IPS-18a (cell line): Measurements from ENCODE around the gene SIX2.

Experiments used
- H3K27ac ChIP-seq: one replicate; pipeline ENCODE4 v1.5.1; 2013; ENCODE audit warnings: low read length
- H3K27me3 ChIP-seq: one replicate; pipeline ENCODE4 v1.6.1; 2013; ENCODE audit warnings: mild to moderate bottlenecking, low read length; ENCODE audit not compliant: control insufficient read depth, insufficient read depth
- H3K36me3 ChIP-seq: one replicate; pipeline ENCODE4 v1.6.1; 2013; ENCODE audit warnings: low read depth, low read length; ENCODE audit not compliant: control insufficient read depth
- H3K4me1 ChIP-seq: one replicate; pipeline ENCODE4 v1.6.1; 2013; ENCODE audit warnings: low read depth, low read length; ENCODE audit not compliant: control insufficient read depth
- H3K4me3 ChIP-seq: one replicate; pipeline ENCODE4 v1.5.1; 2013; ENCODE audit warnings: low read length
- H3K9ac ChIP-seq: one replicate; pipeline ENCODE4 v1.6.1; 2013; ENCODE audit warnings: mild to moderate bottlenecking, low read length, moderate library complexity
- H3K9me3 ChIP-seq: one replicate; pipeline ENCODE4 v1.6.1; 2013; ENCODE audit warnings: low read depth, low read length; ENCODE audit not compliant: control insufficient read depth

The SIX2 gene

GRCh38 chr2:44972771-44973535, 36.3 kb downstream of the SIX2 start:
- no peak overlapping the region for H3K27ac ChIP-seq
- no peaks in the 10 kb centered on the region for H3K36me3 ChIP-seq
- H3K27me3 ChIP-seq, result no peaks in the 10 kb centered on the region
- H3K9me3 ChIP-seq, result no peaks in the 10 kb centered on the region
- no peak overlapping the region for H3K4me3 ChIP-seq
- peaks cover 11% of the 10 kb centered on the region for H3K4me1 ChIP-seq
- no peak overlapping the region for H3K9ac ChIP-seq

DNA sequence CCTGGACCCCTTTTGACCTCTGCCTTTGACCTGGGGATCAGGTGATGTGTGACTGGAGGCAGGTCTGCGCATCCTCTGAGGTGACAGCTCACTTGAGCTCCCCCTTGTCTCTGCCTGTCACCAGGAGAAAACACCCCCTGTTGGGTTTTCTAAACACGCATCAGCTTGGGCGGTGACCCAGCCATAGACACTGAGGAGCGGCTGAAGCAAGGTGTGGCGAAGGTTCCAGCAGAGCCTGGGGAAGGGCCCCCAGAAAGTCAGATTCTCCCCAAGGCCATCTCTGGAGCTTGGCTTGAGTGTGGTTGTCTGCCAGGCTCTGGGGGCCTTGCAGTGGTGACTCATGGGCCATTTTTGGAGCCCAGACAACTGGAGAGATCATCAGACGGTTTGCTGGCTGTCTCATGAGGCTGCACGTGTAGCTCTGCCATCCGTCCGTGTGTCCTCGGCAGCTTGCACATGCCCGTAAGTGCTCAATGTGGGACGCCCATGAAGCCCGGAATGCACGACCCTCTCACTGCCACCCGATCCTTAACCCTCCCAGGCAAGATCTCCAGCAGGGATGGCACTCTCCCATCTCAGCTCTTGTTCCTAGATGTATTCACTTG, 38.3 kb downstream of the SIX2 start:
- H3K4me3 ChIP-seq, result no peak overlapping the region
- H3K36me3 ChIP-seq, result no peaks in the 10 kb centered on the region
- no peak overlapping the region for H3K27ac ChIP-seq
- no peak overlapping the region for H3K9ac ChIP-seq
- no peaks in the 10 kb centered on the region for H3K9me3 ChIP-seq
- no peaks in the 10 kb centered on the region for H3K27me3 ChIP-seq
- H3K4me1 ChIP-seq, result peaks cover 11% of the 10 kb centered on the region

- H3K9me3 ChIP-seq, result no peaks in the 10 kb centered on the region
- no peaks in the 10 kb centered on the region for H3K27me3 ChIP-seq
- H3K36me3 ChIP-seq, result no peaks in the 10 kb centered on the region
- H3K9ac ChIP-seq, result no peak overlapping the region
- H3K4me3 ChIP-seq, result no peak overlapping the region
- H3K27ac ChIP-seq, result no peak overlapping the region
- peaks cover 11% of the 10 kb centered on the region for H3K4me1 ChIP-seq
Measured at GRCh38 chr2:44969936-44970335, 39.3 kb downstream of the SIX2 start.

GRCh38 chr2:44967727-44968432, 41.4 kb downstream of the SIX2 start:
- no peaks in the 10 kb centered on the region for H3K9me3 ChIP-seq
- no peak overlapping the region for H3K27ac ChIP-seq
- H3K4me1 ChIP-seq, result peaks cover 6% of the 10 kb centered on the region
- H3K9ac ChIP-seq, result no peak overlapping the region
- H3K27me3 ChIP-seq, result no peaks in the 10 kb centered on the region
- H3K36me3 ChIP-seq, result no peaks in the 10 kb centered on the region
- no peak overlapping the region for H3K4me3 ChIP-seq

- Histone ChIP-seq H3K27me3 (no peaks in the 10 kb centered on the region), H3K4me3 (no peak overlapping the region), H3K4me1 (no peaks in the 10 kb centered on the region), H3K9me3 (no peaks in the 10 kb centered on the region), H3K27ac (no peak overlapping the region), H3K9ac (no peak overlapping the region), H3K36me3 (no peaks in the 10 kb centered on the region)
Measured at GRCh38 chr2:44967056-44967455, 42.2 kb downstream of the SIX2 start.

GRCh38 chr2:44965684-44966083, 43.6 kb downstream of the SIX2 start:
- no peak overlapping the region for H3K4me3 ChIP-seq
- no peaks in the 10 kb centered on the region for H3K9me3 ChIP-seq
- no peaks in the 10 kb centered on the region for H3K27me3 ChIP-seq
- H3K36me3 ChIP-seq, result no peaks in the 10 kb centered on the region
- H3K4me1 ChIP-seq, result no peaks in the 10 kb centered on the region
- H3K9ac ChIP-seq, result no peak overlapping the region
- no peak overlapping the region for H3K27ac ChIP-seq

GRCh38 chr2:44964752-44965236, 44.5 kb downstream of the SIX2 start:
- no peaks in the 10 kb centered on the region for H3K27me3 ChIP-seq
- no peak overlapping the region for H3K9ac ChIP-seq
- H3K4me1 ChIP-seq, result no peaks in the 10 kb centered on the region
- no peaks in the 10 kb centered on the region for H3K9me3 ChIP-seq
- no peaks in the 10 kb centered on the region for H3K36me3 ChIP-seq
- H3K4me3 ChIP-seq, result no peak overlapping the region
- H3K27ac ChIP-seq, result no peak overlapping the region

GRCh38 chr2:44962176-44962695, 47.0 kb downstream of the SIX2 start:
- H3K9me3 ChIP-seq, result no peaks in the 10 kb centered on the region
- no peak overlapping the region for H3K9ac ChIP-seq
- peaks cover 12% of the 10 kb centered on the region for H3K27me3 ChIP-seq
- no peak overlapping the region for H3K27ac ChIP-seq
- H3K36me3 ChIP-seq, result no peaks in the 10 kb centered on the region
- H3K4me3 ChIP-seq, result no peak overlapping the region
- no peaks in the 10 kb centered on the region for H3K4me1 ChIP-seq

DNA sequence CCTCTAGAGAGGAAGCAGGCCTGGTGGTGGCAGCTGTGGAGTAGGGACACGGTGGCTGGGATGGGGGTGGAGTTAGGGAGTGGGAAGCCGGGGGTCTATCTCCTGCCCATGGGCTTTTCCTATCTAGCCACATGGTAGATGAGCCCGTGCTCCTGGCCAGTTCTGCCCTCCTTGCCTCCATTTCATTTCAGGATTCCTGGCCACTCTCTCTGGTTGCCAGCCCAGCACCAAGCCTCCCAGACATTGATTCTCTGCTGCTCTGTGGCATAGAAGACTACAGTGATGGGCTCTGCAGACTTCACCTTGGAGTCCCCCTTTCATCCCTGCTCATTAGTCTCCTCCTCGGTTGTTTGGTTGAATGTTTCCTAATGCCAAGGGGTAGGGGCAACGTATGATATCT, 48.4 kb downstream of the SIX2 start:
- Histone ChIP-seq H3K4me3 (no peak overlapping the region), H3K4me1 (peaks cover 4% of the 10 kb centered on the region), H3K27me3 (peaks cover 26% of the 10 kb centered on the region), H3K9me3 (no peaks in the 10 kb centered on the region), H3K9ac (no peak overlapping the region), H3K27ac (no peak overlapping the region), H3K36me3 (no peaks in the 10 kb centered on the region)

- Histone ChIP-seq H3K36me3 (no peaks in the 10 kb centered on the region), H3K4me1 (peaks cover 14% of the 10 kb centered on the region), H3K9me3 (no peaks in the 10 kb centered on the region), H3K4me3 (no peak overlapping the region), H3K27ac (no peak overlapping the region), H3K27me3 (peaks cover 36% of the 10 kb centered on the region), H3K9ac (no peak overlapping the region)
Measured at GRCh38 chr2:44959855-44960254, 49.4 kb downstream of the SIX2 start.

- Histone ChIP-seq H3K27me3 (peaks cover 56% of the 10 kb centered on the region), H3K9me3 (peaks cover 3% of the 10 kb centered on the region), H3K4me3 (no peak overlapping the region), H3K9ac (no peak overlapping the region), H3K27ac (no peak overlapping the region), H3K36me3 (no peaks in the 10 kb centered on the region), H3K4me1 (peaks cover 19% of the 10 kb centered on the region)
Measured at GRCh38 chr2:44957656-44958327, 51.5 kb downstream of the SIX2 start.
